Stimulated activated naive CD8-positive, alpha-beta T cell treated with anti-CD3 and anti-CD28 coated beads, Interleukin-15, Interleukin-2, amounts not matched to agents 100 ng/mL and 50 ng/mL, for 24 hours (primary cell): ENCODE data around the gene EVI5.
A peak's percentile ranks its signal among the peaks of the same experiment; 100 is the strongest.

Experiments used
- H3K27ac Mint-ChIP-seq: one replicate; pipeline ENCODE4 v1.8.0; 2021; ENCODE audit warnings: mild to moderate bottlenecking, mixed read lengths
- H3K27me3 Mint-ChIP-seq: one replicate; pipeline ENCODE4 v1.8.0; 2021; ENCODE audit warnings: mixed read lengths
- H3K36me3 Mint-ChIP-seq: one replicate; pipeline ENCODE4 v1.8.0; 2021; ENCODE audit warnings: low read depth, mixed read lengths
- H3K4me1 Mint-ChIP-seq: one replicate; pipeline ENCODE4 v1.8.0; 2021; ENCODE audit warnings: low read depth, mixed read lengths
- H3K4me3 Mint-ChIP-seq: one replicate; pipeline ENCODE4 v1.8.0; 2021; ENCODE audit warnings: mild to moderate bottlenecking, mixed read lengths
- H3K9me3 Mint-ChIP-seq: one replicate; pipeline ENCODE4 v1.8.0; 2021; ENCODE audit warnings: mixed read lengths

EVI5 gene

DNA sequence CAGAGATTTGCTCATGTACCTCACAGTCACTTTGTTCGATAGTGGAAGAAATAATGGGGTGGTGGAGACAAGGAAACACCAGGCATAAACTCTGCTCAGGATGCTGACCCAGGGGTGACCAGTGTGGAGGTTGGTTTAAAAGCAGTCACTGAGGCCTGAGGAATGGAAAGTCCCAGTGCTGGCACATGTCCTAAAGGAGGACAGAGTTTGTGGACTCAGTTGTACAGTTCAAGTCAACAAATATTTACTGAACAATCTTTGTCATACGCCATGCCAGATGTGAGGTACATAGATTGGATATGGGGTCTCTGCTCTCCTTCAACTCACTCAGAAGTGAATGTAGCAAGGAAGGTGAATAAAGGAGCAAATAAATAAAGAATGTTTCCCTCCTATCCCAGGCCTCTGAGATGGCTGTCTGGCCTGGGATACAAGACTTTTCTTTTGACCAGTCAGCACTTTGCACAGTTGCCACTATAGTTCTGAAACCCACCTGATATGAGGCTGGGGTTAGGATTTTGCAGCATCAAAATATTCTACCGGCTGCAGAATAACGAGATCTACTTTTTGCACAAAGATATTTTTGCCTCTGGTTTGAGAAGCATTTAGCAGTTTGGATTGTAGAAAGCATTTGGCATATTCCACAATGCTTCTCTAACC is 290.3 kb downstream of the EVI5 start:
- Mint-ChIP-seq H3K27me3 (no peaks in the 10 kb centered on the region), H3K4me1 (peaks cover 34% of the 10 kb centered on the region), H3K9me3 (no peaks in the 10 kb centered on the region), H3K4me3 (no peak overlapping the region), H3K36me3 (peaks cover 5% of the 10 kb centered on the region), H3K27ac (no peak overlapping the region)

DNA sequence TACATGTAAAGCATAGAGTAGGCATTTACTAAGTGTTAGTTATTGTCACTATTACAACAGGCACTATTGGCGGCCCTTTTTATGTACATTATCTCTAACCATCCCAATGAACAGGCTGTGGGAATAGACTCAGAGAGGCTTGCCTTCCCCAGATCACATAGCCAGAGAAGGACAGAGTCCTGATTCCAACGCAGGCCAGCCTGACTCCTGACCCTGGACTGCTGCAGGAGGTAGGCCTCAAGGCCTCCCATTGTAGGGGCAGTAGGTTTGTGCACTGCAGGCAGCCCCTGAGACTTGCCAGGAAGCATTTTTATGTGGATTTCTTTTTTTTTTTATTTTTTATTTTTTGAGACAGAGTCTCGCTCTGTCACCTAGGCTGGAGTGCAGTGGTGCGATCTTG is 291.8 kb downstream of the EVI5 start:
- no peaks in the 10 kb centered on the region for H3K27me3 Mint-ChIP-seq
- H3K27ac Mint-ChIP-seq, result no peak overlapping the region
- H3K4me3 Mint-ChIP-seq, result no peak overlapping the region
- peaks cover 49% of the 10 kb centered on the region for H3K4me1 Mint-ChIP-seq
- no peaks in the 10 kb centered on the region for H3K9me3 Mint-ChIP-seq
- H3K36me3 Mint-ChIP-seq, result peaks cover 16% of the 10 kb centered on the region

DNA sequence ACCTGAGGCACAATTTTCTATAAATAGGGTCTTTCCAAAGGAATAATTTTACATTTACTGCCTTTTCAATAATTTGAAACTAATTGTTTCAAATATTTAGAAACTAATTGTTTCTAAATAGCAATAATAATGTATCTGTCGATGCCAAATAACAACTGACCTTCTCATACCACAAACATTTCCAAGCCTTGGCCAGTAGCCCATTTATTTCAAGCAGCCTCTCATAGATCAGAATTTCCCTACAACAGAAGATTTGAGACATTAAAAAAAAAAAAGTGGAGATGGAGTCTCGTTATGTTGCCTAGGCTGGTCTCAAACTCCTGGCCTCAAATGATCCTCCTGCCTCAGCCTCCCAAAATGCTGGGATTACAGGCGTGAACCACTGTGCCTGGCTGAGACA is 296.1 kb downstream of the EVI5 start:
- H3K36me3 Mint-ChIP-seq, result peaks cover 23% of the 10 kb centered on the region
- no peaks in the 10 kb centered on the region for H3K27me3 Mint-ChIP-seq
- no peaks in the 10 kb centered on the region for H3K9me3 Mint-ChIP-seq
- H3K4me3 Mint-ChIP-seq, result peak overlapping the region; percentile 96
- peak overlapping the region; percentile 84 for H3K27ac Mint-ChIP-seq
- peaks cover 32% of the 10 kb centered on the region for H3K4me1 Mint-ChIP-seq

DNA sequence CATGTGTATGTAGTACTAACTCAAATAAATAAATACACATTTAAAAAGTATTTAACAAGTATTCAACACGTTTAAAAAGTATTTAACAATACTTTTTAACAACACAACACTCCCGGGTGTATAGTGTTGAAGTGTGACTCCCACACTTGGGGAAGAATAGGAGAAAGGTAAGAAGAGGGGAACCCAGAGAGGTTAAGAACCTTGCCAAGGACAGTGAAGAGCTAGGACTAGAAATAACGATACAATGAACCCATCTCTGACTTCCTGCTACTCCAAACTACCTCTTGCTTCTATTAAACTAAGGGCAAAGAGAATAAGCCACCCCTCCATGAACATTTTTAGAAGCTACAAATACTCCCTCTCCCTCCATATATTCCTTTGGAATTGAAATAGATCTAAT is 296.5 kb downstream of the EVI5 start:
- Mint-ChIP-seq H3K4me3 (peak overlapping the region; percentile 96), H3K4me1 (peaks cover 32% of the 10 kb centered on the region), H3K36me3 (peaks cover 24% of the 10 kb centered on the region), H3K27ac (peak overlapping the region; percentile 84), H3K9me3 (no peaks in the 10 kb centered on the region), H3K27me3 (no peaks in the 10 kb centered on the region)

DNA sequence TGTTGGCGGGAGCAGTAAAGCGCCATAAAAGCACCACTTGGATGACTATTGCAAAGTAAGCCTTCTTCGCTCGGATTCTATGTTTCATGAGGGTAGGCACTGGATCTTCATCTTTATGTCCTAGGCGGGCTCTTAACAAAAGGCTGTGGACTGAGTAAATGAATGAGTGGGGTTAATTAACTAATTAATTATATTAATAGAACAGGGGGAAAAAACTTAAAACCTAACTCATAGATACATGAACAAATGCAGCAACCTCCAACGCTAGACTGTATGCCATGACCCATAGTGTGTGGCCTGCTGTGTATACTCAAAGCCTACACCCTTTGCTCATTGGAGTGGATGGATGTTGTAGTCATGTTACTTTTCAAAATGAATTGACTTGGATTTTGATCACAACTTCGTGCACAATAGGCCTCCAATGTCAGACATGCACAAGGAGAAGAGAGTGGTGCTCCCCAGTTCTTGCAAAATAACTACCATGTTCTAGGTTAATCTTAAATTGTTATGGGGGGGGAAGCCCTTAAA is 297.8 kb downstream of the EVI5 start:
- H3K4me3 Mint-ChIP-seq, result peak overlapping the region; percentile 96
- H3K9me3 Mint-ChIP-seq, result no peaks in the 10 kb centered on the region
- H3K27me3 Mint-ChIP-seq, result no peaks in the 10 kb centered on the region
- H3K36me3 Mint-ChIP-seq, result peaks cover 27% of the 10 kb centered on the region
- H3K4me1 Mint-ChIP-seq, result peaks cover 40% of the 10 kb centered on the region
- H3K27ac Mint-ChIP-seq, result peak overlapping the region; percentile 84

DNA sequence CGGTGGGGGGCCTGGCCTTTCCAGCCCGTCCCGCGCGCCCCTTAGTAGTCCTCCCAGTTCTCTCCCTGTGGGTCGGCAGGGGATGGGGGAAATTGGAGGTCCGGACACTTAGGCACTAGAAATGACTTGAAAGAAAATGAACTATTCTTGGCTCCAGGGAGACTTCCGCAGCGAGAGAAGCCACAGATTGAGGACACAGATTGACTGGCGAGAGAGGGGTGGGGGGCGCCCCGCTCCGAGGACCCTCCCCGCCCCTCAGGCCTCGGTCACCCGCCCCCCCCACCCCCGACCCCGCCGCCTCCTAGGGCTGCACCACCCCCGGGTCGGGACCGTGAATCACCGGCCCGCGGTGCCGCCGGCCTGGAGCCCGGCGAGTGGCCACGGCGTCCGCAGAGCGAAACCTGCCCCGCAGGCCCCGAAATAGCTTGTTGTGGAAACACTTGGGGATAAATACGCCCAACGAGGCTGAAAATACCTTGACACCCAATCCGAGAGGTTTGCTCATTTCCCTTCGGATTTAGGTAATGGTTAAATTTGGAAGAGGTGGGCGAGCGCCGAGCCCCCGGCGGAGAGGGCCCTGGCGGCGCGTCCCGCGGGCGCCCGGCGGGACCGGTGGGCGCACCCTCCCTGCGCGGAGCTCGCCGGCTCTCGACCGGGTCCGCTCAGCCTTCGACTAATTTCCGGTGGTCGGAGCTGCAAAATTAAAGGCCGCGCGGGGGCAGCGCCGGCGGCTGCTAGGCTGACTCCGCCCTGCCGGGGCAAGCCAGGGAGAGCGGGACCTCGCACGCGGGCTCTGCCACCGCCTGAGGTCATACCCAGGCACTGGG is 298.4 kb downstream of the EVI5 start, which contains the start of gene GFI1:
Gene GFI1, minus strand, starts transcription at position 675 of the 827 bp plus-strand sequence. CDS start 3,438 bp downstream, outside the sequence.
- no peaks in the 10 kb centered on the region for H3K9me3 Mint-ChIP-seq
- peaks cover 40% of the 10 kb centered on the region for H3K4me1 Mint-ChIP-seq
- H3K36me3 Mint-ChIP-seq, result peaks cover 34% of the 10 kb centered on the region
- H3K27me3 Mint-ChIP-seq, result no peaks in the 10 kb centered on the region
- H3K4me3 Mint-ChIP-seq, result peak within 1 kb of the TSS; percentile 96
- peak within 1 kb of the TSS; percentile 95 for H3K27ac Mint-ChIP-seq

DNA sequence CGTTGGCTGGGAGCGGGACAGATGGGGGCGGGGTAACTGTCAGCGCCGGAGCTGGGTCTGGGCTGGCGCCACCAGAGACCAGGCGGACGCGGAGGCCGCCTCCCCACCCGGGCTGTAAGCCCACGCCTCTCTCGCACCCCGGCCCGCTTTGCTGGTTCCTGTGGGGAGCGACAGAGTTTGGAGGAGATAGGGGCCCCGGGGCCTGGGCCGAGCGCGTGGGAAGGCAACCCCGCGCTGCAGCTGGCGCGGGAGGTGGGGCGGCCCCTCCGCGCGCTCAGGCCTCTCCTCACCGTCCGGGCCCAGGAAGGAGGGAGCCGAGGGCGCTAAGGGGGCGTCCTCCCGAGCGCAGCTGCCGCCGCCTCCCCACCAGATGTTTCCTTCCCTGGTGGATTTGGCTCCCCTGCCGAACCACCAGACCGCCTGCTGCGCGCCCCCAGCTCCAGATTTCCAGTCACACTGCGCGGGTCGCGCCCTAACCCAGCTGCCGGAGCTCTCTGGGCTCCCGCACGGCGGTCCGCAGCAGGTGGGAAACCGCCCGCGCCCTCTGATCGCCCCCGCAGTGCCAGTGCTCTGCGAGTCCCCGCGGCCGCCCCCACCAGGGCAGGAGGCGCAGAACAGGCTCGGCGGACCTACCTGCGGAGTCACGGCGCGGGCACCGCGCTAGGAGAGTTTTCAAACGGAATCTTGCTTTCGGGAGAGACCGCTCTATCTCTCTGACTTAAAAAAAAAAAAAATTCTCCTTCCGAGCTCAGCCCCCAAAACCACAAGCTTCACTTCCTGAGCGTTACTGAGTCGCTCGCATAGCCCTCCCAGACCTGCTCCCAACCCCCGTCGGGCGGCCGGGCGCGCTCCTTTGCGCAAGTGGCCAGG is 299.3 kb downstream of the EVI5 start:
- Mint-ChIP-seq H3K36me3 (peaks cover 41% of the 10 kb centered on the region), H3K4me3 (peak overlapping the region; percentile 96), H3K27ac (peak overlapping the region; percentile 96)

DNA sequence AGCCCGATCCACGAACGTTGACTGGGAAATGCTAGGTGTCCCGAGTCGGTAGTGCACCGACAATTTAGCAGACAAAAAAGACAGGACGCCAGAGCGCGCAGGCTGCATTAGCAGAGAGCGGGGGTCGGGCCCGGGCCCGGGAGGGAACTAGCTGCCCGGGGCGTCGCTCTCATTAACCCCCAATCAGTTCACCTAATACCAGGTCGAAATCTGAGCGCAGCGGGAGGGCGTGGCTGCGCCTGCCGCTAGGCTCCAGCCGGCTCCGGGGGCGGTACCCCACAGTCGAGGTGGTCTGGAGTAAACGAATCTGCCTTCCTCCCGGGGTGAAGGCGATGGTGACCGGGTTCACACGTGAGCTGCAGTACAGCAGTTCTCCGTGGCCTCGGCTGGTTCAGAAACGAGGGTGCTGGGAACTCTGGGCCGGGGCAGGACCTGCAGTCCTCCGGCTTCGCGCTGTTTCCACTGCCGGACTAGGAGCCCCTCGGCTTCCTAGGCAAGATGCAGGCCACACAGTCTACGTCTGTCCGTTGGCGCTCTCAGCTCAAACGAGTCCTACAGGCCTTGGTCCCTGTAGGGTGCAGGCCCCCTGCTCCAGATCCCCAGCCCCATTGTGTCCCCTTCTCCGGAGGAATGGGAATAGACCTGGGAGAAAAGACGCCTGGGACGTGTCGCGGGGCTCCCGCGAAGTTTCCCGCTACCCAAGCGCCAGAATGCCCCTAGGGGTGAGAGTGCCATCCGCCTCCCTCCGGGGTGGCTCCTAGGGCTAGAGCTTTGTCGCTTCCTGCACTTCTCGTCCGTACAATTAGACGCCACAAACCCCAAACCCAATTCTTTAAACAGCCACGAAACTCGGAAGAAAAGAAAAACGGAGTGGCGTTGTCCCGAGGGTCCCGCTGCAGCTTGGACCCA is 300.2 kb downstream of the EVI5 start:
- peaks cover 43% of the 10 kb centered on the region for H3K4me1 Mint-ChIP-seq
- peak overlapping the region; percentile 96 for H3K27ac Mint-ChIP-seq
- no peaks in the 10 kb centered on the region for H3K27me3 Mint-ChIP-seq
- H3K9me3 Mint-ChIP-seq, result no peaks in the 10 kb centered on the region
- H3K4me3 Mint-ChIP-seq, result peak overlapping the region; percentile 96
- H3K36me3 Mint-ChIP-seq, result peaks cover 47% of the 10 kb centered on the region

More for the DNA sequence above, 299.3 kb downstream of the EVI5 start:
- Mint-ChIP-seq H3K27me3 (no peaks in the 10 kb centered on the region), H3K4me1 (peaks cover 38% of the 10 kb centered on the region), H3K9me3 (no peaks in the 10 kb centered on the region)

DNA sequence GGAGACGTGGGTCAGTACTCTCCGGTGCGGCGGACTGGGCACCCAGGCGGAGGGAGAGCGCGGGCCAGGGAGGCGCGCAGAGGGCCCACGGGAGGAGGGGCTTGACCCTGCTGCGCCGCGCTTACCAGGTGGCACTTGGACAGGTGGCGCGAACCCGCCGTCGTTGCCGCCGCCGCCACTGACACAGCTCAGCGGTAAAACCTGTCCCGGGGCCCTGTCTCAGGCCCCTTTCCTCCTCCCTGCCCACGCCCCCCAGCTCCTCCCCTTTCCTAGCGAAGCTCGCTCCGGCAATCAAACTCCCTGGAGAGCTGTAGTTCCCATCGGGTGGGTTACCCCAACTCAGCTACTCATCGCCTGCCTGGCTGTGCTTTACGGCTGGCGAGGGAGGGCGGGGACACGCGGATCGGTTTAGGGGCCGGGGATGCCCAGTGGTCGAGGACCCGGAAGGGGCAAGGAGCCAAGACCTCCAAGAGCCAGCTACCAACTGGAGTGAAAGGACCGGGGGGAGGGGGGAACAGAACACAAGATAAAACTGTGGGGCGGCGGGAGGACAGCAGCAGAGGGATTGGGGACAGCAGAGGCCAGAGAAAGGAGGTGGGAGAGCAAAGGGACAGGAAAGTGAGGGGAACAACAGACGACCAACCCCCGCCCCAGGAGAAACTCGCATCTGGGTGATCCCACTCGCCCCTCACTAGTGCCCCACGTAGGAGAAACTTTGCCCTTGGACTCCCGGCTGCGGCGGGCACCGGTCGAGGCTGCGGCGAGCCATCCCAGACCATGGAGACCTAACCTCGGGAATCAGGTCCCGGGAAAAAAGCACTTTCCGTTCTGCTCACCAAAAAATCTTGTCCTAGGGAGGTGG is 301.1 kb downstream of the EVI5 start:
- peaks cover 51% of the 10 kb centered on the region for H3K36me3 Mint-ChIP-seq
- peak overlapping the region; percentile 96 for H3K4me3 Mint-ChIP-seq
- peak overlapping the region; percentile 96 for H3K27ac Mint-ChIP-seq
- H3K4me1 Mint-ChIP-seq, result peaks cover 44% of the 10 kb centered on the region
- H3K27me3 Mint-ChIP-seq, result no peaks in the 10 kb centered on the region
- no peaks in the 10 kb centered on the region for H3K9me3 Mint-ChIP-seq

DNA sequence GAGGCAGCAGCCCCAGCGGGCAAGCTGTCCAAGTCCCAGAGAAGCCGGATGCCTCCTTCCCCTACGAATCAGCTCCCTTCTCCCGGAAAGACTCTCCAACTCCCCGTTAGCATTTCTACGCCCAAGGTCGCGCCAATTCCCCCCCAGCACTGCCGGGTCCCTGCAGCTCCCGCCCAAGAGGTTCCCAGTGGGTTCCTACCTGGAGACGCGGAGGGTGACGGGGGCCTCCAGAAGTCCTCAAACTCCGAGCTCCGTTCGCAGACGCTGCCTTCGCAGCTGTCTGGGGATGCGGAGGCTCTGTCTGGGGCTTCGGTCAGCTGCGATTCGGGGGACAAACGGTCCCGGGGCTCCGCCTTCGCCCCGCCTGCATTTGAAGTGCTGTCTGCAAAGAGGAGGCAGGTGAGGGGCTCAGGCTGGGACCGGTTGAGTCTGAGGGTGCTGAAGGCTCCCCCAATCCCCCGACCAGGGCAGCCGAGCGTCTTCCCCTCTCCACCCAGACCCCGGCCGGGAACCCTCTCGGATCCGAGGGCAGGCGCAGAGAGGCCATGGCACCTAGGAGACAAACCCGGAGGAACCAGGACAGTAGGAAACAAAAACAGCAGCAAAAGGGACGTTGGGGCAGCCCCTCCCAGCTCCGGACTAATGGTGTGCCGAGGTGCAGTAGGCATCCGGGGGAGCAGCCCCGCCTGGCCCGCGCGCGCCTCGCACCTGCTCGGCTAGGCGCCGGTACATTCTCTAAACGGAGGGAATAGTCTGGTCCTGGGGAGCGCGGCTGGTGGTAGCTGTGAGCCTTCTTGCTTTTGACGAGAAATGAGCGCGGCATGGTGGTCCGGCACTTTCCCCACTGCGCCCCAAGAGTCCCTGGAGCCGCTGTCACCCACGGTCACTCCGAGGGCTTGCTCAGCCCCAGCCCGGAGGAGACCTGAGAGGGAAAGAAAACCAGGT is 302.0 kb downstream of the EVI5 start:
- no peaks in the 10 kb centered on the region for H3K9me3 Mint-ChIP-seq
- peaks cover 54% of the 10 kb centered on the region for H3K36me3 Mint-ChIP-seq
- peak overlapping the region; percentile 96 for H3K27ac Mint-ChIP-seq
- H3K4me1 Mint-ChIP-seq, result peaks cover 44% of the 10 kb centered on the region
- H3K27me3 Mint-ChIP-seq, result no peaks in the 10 kb centered on the region
- peak overlapping the region; percentile 96 for H3K4me3 Mint-ChIP-seq

DNA sequence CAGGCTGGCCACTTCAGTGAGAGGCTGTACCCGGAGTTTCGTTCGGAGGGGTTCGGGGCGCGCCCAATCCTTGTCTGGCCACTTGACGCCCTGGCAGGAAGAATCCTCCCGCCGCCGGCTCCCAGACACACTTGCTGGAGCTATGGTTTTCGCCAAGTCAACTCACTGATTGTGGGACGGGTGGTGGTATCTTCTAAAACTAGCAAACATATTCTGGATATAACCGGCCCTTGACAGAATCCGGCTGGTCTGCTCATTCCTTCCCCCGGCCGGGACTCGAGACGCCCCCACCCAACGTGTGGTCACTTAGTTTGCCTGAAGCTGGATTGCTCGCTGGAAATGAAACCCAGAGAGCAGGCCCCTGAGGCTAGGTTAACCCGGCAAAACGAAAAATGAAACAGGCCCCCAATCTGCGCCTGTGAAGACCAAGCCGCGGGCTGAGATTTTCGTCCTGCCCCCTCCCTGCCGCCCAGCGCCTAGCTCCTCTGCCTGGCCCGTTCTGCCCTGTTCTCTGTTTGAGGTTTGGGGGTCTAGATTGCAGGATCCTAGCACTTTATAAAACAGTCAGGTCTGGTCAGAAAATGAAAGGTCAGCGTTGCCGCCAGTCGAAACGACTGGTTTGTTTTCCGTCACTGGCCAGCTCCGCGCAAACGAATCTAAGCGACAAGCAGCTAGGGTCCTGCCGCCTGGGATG is 302.8 kb downstream of the EVI5 start:
- Mint-ChIP-seq H3K4me1 (peaks cover 52% of the 10 kb centered on the region), H3K9me3 (no peaks in the 10 kb centered on the region), H3K27ac (peak overlapping the region; percentile 96), H3K4me3 (peak overlapping the region; percentile 96), H3K27me3 (no peaks in the 10 kb centered on the region), H3K36me3 (peaks cover 62% of the 10 kb centered on the region)

DNA sequence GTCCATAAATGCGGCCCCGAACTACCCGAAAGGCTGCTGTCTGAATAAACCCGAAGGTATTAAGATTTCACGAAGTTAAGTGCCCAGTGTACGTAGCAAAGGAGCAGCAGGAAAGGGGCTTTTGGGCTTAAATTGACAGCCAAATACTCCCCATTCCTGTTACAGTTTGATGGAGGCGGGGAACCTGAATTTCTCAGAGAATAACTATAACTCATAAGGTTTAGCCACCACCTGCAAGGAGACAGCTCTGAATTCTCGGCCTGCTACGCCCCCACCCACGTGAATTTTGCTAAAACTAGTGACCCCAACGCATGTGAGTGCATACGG is 303.3 kb downstream of the EVI5 start:
- H3K9me3 Mint-ChIP-seq, result no peaks in the 10 kb centered on the region
- peak overlapping the region; percentile 96 for H3K4me3 Mint-ChIP-seq
- H3K27ac Mint-ChIP-seq, result peak overlapping the region; percentile 45
- peaks cover 67% of the 10 kb centered on the region for H3K36me3 Mint-ChIP-seq
- H3K4me1 Mint-ChIP-seq, result peaks cover 58% of the 10 kb centered on the region
- no peaks in the 10 kb centered on the region for H3K27me3 Mint-ChIP-seq
